Osteoblast (primary cell): ENCODE measurements around the gene LILRB5. TPM values are rescaled to one million over a fixed set of nuclear protein-coding genes. Genes with fewer than 3 reads are reported as not detected.
"Not testable (repeated sequence)": the region's sequence is repeated elsewhere in the genome, so short reads cannot be mapped to it uniquely, and the experiment has no call there.

Experiments
- DNase-seq: peaks from one replicate; pipeline ENCODE4 v3.0.0; 2011; ENCODE audit warnings: low spot score, mixed read lengths; ENCODE audit not compliant: insufficient read length; ENCODE audit errors: missing footprints
- H2AFZ ChIP-seq: 2 replicates; pipeline ENCODE4 v1.6.0; 2011; ENCODE audit warnings: mild to moderate bottlenecking, low read length
- H3K27ac ChIP-seq: 2 replicates; pipeline ENCODE4 v1.5.1; 2011; ENCODE audit warnings: mild to moderate bottlenecking, low read depth, low read length, moderate library complexity
- H3K27me3 ChIP-seq: 2 replicates; pipeline ENCODE4 v1.6.0; 2012; ENCODE audit warnings: mild to moderate bottlenecking, control low read depth, inconsistent platforms, low read length, moderate library complexity; ENCODE audit not compliant: insufficient read depth
- H3K36me3 ChIP-seq: 2 replicates; pipeline ENCODE4 v1.5.1; 2011; ENCODE audit warnings: mild to moderate bottlenecking, low read length, control low read depth, moderate library complexity; ENCODE audit not compliant: insufficient read depth
- H3K4me1 ChIP-seq: 2 replicates; pipeline ENCODE4 v1.5.1; 2011; ENCODE audit warnings: mild to moderate bottlenecking, low read length, control low read depth, moderate library complexity; ENCODE audit not compliant: insufficient read depth
- H3K4me2 ChIP-seq: 2 replicates; pipeline ENCODE4 v1.6.0; 2011; ENCODE audit warnings: mild to moderate bottlenecking, low read length; ENCODE audit not compliant: insufficient read depth
- H3K4me3 ChIP-seq: fragments of 200-600 bp; sonication (generic); 3 replicates; pipeline ENCODE4 v1.5.1; 2012; ENCODE audit warnings: mild to moderate bottlenecking, low read length, inconsistent platforms; ENCODE audit not compliant: insufficient read depth
- H3K79me2 ChIP-seq: 2 replicates; pipeline ENCODE4 v1.6.0; 2012; ENCODE audit warnings: mild to moderate bottlenecking, low read length, control low read depth, inconsistent platforms; ENCODE audit not compliant: insufficient read depth
- H3K9me3 ChIP-seq: 2 replicates; pipeline ENCODE4 v1.5.1; 2011; ENCODE audit warnings: low read depth, low read length, control low read depth
- H4K20me1 ChIP-seq: 2 replicates; pipeline ENCODE4 v1.6.0; 2012; ENCODE audit warnings: mild to moderate bottlenecking, low read length, control low read depth; ENCODE audit not compliant: insufficient read depth
- CTCF ChIP-seq: IDR thresholded peaks from 2 replicates; pipeline ENCODE4 v1.5.1; 2011; ENCODE audit warnings: mild to moderate bottlenecking, low read depth, low read length, moderate library complexity; ENCODE audit errors: extremely low read depth
- total RNA-seq: library from RNA; depleted of rRNA; stranded (reverse); fragments of >200 nt; gene quantifications from 2 replicates; pipeline ENCODE4 v1.2.3, GENCODE V29; 2012

Gene LILRB5
- total RNA-seq, 1 donor: not detected

GRCh38 chr19:54299126-54299498, 42.0 kb upstream of the LILRB5 start:
- Histone ChIP-seq H3K9me3 (no peaks in the 10 kb centered on the region), H3K4me2 (no peak overlapping the region), H3K27ac (no peak overlapping the region), H3K4me3 (no peak overlapping the region), H2AFZ (no peak overlapping the region), H3K4me1 (no peaks in the 10 kb centered on the region), H3K79me2 (no peaks in the 10 kb centered on the region), H3K27me3 (no peaks in the 10 kb centered on the region), H3K36me3 (no peaks in the 10 kb centered on the region), H4K20me1 (no peaks in the 10 kb centered on the region)
- TF ChIP-seq CTCF: no peak
- no peak for DNase-seq

- no peak for TF ChIP-seq CTCF
- Histone ChIP-seq H3K27ac (no peak overlapping the region), H3K4me2 (no peak overlapping the region), H3K36me3 (no peaks in the 10 kb centered on the region), H3K79me2 (no peaks in the 10 kb centered on the region), H3K4me1 (no peaks in the 10 kb centered on the region), H3K9me3 (no peaks in the 10 kb centered on the region), H3K4me3 (no peak overlapping the region), H2AFZ (no peak overlapping the region), H3K27me3 (no peaks in the 10 kb centered on the region), H4K20me1 (no peaks in the 10 kb centered on the region)
- no peak for DNase-seq
Observed at GRCh38 chr19:54298357-54299125, 41.5 kb upstream of the LILRB5 start.

DNA sequence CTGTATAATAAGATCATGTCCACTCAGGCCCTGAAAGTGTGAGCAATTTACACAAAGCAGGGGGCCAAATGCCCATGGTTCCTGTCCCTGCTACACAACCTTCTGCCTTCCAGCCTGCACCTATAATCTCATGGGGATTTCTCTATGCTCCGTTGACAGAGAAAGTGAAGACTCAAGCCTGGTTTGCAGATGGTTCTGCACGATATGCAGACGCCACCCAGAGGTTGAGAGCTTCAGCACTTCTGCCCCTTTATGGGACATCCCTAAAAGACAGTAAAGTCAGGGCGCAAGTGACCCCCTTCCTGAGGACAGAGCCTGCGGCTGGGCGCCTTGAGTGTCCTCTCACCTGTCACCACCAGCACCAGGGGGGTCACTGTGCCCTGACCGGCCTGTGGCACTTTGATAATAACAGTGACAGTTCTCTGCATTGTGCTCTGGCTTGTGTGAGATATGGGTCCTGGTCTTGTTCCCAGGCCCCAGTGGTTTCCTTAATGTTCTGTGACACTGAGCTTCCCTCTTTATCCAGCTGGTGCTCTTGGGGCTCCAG, 40.8 kb upstream of the LILRB5 start:
- Histone ChIP-seq H3K9me3 (no peaks in the 10 kb centered on the region), H3K79me2 (no peaks in the 10 kb centered on the region), H3K4me3 (no peak overlapping the region), H3K27ac (no peak overlapping the region), H3K4me2 (no peak overlapping the region), H3K27me3 (no peaks in the 10 kb centered on the region), H4K20me1 (no peaks in the 10 kb centered on the region), H3K4me1 (no peaks in the 10 kb centered on the region), H3K36me3 (no peaks in the 10 kb centered on the region), H2AFZ (no peak overlapping the region)
- no peak for DNase-seq
- TF ChIP-seq CTCF: no peak

DNA sequence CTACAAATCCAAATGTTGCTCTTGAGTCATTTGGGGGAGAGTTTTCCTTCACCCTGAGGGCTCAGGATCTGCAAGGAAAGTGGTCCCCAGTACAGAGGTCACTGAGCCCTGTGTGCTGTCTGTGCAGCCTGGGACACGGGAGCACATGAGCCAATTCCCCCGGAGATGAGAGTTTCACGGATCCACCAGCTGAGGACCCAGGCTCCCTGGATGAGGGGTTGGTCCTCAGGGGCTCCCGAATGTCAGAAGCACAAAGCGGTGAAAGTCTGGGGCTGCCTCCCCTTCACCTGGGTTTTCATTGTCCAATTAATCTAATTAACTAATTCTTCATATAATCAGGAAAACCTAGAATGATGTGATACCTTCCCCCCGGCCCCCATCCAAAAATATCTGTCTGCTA, 37.5 kb upstream of the LILRB5 start:
- Histone ChIP-seq H3K9me3 (no peaks in the 10 kb centered on the region), H3K36me3 (no peaks in the 10 kb centered on the region), H3K27me3 (no peaks in the 10 kb centered on the region), H3K4me1 (no peaks in the 10 kb centered on the region), H3K4me2 (no peak overlapping the region), H2AFZ (no peak overlapping the region), H4K20me1 (no peaks in the 10 kb centered on the region), H3K4me3 (no peak overlapping the region), H3K27ac (no peak overlapping the region), H3K79me2 (no peaks in the 10 kb centered on the region)
- no peak for TF ChIP-seq CTCF
- DNase-seq: no peak

DNA sequence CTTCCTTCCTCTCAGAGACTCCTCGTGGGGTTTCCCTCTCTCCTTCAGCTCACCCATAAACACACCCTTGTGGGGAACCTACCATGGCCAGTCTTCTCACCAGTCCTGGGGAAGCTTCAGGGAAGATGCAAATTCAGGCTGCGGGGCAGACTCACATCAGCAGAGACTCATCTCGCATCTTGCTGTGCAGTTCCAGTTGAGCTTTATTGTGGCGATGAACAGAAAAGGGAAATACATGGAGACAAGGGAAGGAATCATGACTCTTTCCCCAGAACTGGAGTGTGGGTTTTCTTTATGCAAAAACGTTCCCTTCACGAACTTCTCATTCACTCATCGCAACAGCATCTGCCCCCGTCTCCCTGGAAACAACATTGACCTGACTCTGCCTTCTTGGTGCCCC, 32.1 kb upstream of the LILRB5 start:
- not testable (repeated sequence) for H3K36me3 ChIP-seq, H3K27me3 ChIP-seq, H3K4me3 ChIP-seq, H3K9me3 ChIP-seq, H2AFZ ChIP-seq, H3K79me2 ChIP-seq, DNase-seq, H4K20me1 ChIP-seq, H3K27ac ChIP-seq, H3K4me1 ChIP-seq, H3K4me2 ChIP-seq
